NOMO-1 treated with dmso at 0.1 percent for 144 hours (cell line): Measurements from ENCODE around the gene TULP4.
A peak's percentile ranks its signal among the peaks of the same experiment; 100 is the strongest.
"Not testable (repeated sequence)": the region's sequence is repeated elsewhere in the genome, so short reads cannot be mapped to it uniquely, and the experiment has no call there.

Experiments
- DNase-seq: peaks from one replicate; lab custom pipeline; 2025; ENCODE audit not compliant: unreplicated experiment; lab: John Stamatoyannopoulos, UW

Gene TULP4

GRCh38 chr6:158460602-158461169, 148.4 kb downstream of the TULP4 start:
- no peak for DNase-seq

DNA sequence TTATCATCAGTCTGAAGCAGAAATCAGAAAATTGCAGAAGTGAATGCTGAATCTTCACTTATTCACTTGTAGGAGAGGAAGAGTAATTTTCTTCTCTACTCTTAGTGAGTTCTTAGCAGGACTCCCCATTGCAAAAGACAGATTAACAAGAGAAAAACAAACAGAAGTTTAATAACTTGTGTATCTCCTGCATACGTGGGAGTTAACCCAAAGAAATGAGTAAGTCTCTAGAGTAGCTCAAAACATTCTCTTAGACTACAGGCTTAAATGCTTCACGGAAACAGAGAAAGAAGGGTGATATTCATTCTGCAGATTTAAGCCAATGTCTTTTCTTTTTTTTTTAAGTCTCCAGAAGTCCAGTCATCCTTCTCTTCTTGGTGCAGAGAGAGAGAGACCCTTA, 149.7 kb downstream of the TULP4 start:
- DNase-seq, result no peak

DNA sequence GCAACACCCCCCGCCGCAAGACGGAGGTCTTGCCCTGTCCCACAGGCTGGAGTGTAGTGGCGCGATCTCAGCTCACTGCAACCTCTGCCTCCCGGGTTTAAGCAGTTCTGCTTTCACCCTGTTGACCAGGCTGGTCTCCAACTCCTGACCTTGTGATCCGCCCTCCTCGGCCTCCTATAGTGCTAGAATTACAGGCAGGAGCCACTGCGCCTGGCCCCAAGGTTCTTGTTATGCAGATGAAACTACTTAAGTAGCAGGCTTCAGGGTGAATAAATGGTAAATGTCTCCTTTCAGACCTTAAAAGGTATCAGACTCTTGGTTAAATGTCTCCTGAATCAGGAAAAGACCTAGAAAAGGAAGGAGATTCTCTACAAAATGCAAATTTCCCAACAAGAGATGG, 152.2 kb downstream of the TULP4 start:
- no peak for DNase-seq

DNA sequence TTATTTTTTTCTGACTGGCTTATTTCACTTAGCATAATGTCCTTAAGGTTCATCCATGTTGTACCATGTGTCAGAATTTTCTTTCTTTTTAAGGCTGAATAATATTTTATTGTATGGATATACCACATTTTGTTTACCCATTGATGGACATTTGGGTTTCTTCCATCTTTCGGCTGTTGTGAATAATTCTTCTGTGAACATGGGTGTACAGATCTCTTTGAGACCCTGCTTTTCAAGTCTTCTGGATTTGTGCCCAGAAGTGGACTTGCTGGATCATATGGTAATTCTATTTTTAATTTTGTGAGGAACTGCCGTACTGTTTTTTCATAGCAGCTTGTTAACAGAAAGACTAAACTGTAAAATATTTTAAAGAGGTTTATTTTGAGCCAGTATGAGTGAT, 153.0 kb downstream of the TULP4 start:
- DNase-seq, result no peak

DNA sequence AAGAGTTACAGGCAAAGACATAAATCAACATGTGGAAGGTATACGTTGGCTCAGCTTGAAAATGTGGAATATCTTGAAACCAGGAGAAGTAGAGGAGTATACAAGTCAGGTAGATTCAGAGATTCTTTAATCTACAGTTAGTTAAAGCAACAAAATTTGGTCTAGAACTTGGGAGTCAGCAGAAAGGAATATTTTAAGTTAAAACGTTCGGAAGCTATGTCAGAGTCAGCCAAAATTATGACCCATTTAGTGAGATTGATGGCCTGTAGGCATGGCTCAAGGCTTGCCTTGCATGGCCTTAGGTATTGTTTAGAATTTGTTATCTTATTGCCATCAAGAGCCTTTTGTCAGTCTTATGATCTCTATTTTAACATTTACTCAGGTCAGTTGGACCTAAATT, 153.5 kb downstream of the TULP4 start:
- DNase-seq, result no peak

- no peak for DNase-seq
These were observed 155.7 kb downstream of the TULP4 start for GRCh38 chr6:158467923-158468322.

GRCh38 chr6:158468666-158469065, 156.4 kb downstream of the TULP4 start:
- DNase-seq, result no peak

DNA sequence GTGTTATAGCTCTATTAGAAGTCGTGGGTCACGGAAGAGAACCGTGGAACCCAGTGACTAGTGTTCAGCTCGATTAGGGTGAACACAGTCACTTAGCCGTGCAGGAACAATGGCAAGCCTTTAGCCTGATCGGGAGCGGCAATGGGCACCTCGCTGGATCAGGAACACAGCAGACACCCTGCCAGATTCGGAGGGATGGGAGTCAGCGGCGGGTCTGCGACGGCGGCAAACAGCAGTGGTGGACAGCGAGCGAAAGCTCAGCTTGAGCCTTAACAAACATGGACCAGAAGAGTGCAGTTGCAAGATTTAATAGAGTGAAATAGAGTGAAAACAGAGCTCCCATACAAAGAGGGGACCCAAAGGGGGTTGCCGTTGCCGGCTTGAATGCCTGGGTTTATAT, 157.8 kb downstream of the TULP4 start:
- DNase-seq, result not testable (repeated sequence)

DNA sequence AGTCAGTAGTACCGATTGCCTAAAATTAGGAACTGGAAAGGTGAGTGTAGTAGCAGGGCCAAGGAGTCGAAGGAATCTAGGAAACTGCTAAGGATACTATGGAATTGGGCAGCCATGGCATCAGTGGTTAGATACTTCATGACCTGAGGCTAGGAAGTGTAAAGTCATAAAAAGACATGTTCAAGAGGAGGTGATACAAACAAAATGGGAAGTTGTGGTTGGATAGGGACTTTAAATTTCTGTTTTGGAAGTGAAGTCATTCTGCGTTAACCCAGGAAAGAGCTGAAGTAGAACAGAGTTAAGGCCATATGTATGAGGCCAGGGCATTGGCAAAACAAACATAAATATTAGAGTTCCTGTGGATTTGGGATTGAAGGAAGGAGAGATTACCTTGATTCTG, 159.1 kb downstream of the TULP4 start:
- DNase-seq, result peak; percentile 36

GRCh38 chr6:158472447-158472846, 160.2 kb downstream of the TULP4 start:
- DNase-seq, result no peak

DNA sequence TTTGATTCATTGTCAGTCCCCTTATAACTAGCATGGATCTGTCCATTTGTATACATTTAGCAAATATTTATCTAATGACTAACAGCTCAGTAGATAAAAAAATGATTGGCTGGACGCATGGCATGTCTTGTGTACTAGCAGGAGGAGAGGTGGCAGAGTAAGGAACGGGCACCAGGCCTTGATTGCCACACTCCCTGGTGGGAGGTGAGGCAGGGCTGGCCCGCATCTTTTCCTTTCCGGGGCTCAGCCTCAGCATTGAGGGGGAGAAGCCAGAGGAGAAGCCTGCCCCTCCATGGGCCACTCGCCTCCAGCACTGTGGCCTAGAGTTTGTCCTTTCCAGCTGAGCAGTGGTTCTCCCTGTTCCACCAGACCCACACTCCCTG, 162.7 kb downstream of the TULP4 start:
- no peak for DNase-seq

- peak; percentile 40 for DNase-seq
These were observed 163.4 kb downstream of the TULP4 start for GRCh38 chr6:158475344-158476302.

GRCh38 chr6:158476389-158476788, 164.1 kb downstream of the TULP4 start:
- DNase-seq, result no peak

- not testable (repeated sequence) for DNase-seq
These were observed 165.5 kb downstream of the TULP4 start for GRCh38 chr6:158477722-158478121.

- no peak for DNase-seq
These were observed 168.7 kb downstream of the TULP4 start for GRCh38 chr6:158480989-158481388.

- no peak for DNase-seq
These were observed 169.6 kb downstream of the TULP4 start for GRCh38 chr6:158481690-158482473.

- DNase-seq, result no peak
These were observed 173.2 kb downstream of the TULP4 start for GRCh38 chr6:158485431-158485830.

GRCh38 chr6:158487495-158487894, 175.2 kb downstream of the TULP4 start:
- DNase-seq, result no peak

- DNase-seq, result no peak
These were observed 175.8 kb downstream of the TULP4 start for GRCh38 chr6:158488065-158488464.

DNA sequence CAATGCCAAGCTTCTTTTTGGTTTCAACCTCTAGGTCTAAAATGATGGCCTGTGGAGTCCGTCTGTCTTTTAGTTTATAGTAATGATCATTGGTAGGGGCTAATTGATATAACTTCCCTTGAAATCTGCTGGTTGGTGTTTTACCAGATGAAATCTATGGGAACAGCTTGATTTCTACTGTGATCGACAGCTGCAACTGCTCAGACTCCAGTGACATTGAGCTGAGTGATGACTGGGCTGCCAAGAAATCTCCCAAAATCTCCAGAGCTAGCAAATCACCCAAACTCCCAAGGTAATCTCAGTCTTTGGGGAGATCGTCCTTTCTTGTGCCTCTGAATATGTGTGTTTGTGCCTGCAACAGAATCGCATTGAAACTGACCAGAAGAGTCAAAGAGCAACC, 177.2 kb downstream of the TULP4 start:
- no peak for DNase-seq

- no peak for DNase-seq
These were observed 180.6 kb downstream of the TULP4 start for GRCh38 chr6:158492881-158493280.

GRCh38 chr6:158496700-158497099, 184.4 kb downstream of the TULP4 start:
- DNase-seq, result no peak
